Endothelial cell of umbilical vein (primary cell): ENCODE results near the gene RAD51B. TPM values are rescaled to one million over a fixed set of nuclear protein-coding genes. Genes with fewer than 3 reads are reported as not detected.

Experiments
- BruUV-seq: library from RNA; stranded (reverse); fragments of 400-500 nt; replicated peaks from 2 replicates; lab custom pipeline; 2021; lab: Mats Ljungman, UMichigan
- CTCF ChIA-PET: fragments of 300-600, 350-600 bp; sonication (Branson Sonifier 250); formaldehyde crosslinking; loops from one replicate; lab custom pipeline; 2021; ENCODE audit warnings: antibody characterized with exemption, inconsistent platforms; lab: Charles Lee
- POLR2A ChIA-PET: fragments of 300-600, 350-600 bp; sonication (Branson Sonifier 250); formaldehyde crosslinking; loops from one replicate; lab custom pipeline; 2021; ENCODE audit warnings: antibody characterized with exemption, inconsistent platforms; lab: Charles Lee
- DNase-seq: peaks from one replicate; pipeline ENCODE4 v3.0.0-alpha.2; 2011; ENCODE audit warnings: low read depth, low spot score
- FAIRE-seq: peaks from 2 replicates; lab custom pipeline; 2011; peaks lifted over from hg19 to GRCh38; lab: Jason Lieb, UNC
- H2AFZ ChIP-seq: 2 replicates; pipeline ENCODE4 v1.6.0; 2012; ENCODE audit warnings: low read depth, low read length, control low read depth, inconsistent platforms
- H3K27ac ChIP-seq: 2 replicates; pipeline ENCODE4 v1.5.1; 2011; ENCODE audit warnings: low read depth, mild to moderate bottlenecking, control low read depth, low read length, moderate library complexity; ENCODE audit not compliant: insufficient read depth
- H3K27me3 ChIP-seq, 2 experiments: 2 replicates each; pipeline versions ENCODE4 v1.6.0 to v1.6.1; 2011; ENCODE audit warnings: low read length in 2 of 2, mixed read lengths in 1 of 2; ENCODE audit not compliant: control insufficient read depth in 2 of 2, insufficient read depth in 2 of 2
- H3K36me3 ChIP-seq, 2 experiments: 2 replicates in 1 of 2; 3 replicates in 1 of 2; pipeline ENCODE4 v1.5.1; 2011; ENCODE audit warnings: low read length in 2 of 2, mild to moderate bottlenecking in 1 of 2, moderate library complexity in 1 of 2; ENCODE audit not compliant: control insufficient read depth in 2 of 2, insufficient read depth in 2 of 2; ENCODE audit errors: extremely low read depth in 1 of 2
- H3K4me1 ChIP-seq: 3 replicates; pipeline ENCODE4 v1.5.1; 2011; ENCODE audit warnings: mild to moderate bottlenecking, low read length; ENCODE audit not compliant: control insufficient read depth, insufficient read depth; ENCODE audit errors: extremely low read depth
- H3K4me2 ChIP-seq: 2 replicates; pipeline ENCODE4 v1.6.1; 2011; ENCODE audit warnings: low read length, control low read depth, mixed read lengths; ENCODE audit not compliant: insufficient read depth
- H3K4me3 ChIP-seq, 3 experiments: fragments of 200-600 bp in 1 of 3; sonication (generic), shearing (Covaris generic) in 1 of 3; replicated peaks in 1 of 3; 2 replicates each; pipeline ENCODE4 v1.5.1; 2011 to 2016; ENCODE audit warnings: control low read depth in 3 of 3, low read length in 3 of 3, mild to moderate bottlenecking in 2 of 3, inconsistent platforms in 1 of 3, low read depth in 1 of 3, moderate library complexity in 1 of 3; ENCODE audit not compliant: insufficient read depth in 1 of 3
- H3K79me2 ChIP-seq: 2 replicates; pipeline ENCODE4 v1.6.0; 2012; ENCODE audit warnings: low read length, inconsistent platforms; ENCODE audit not compliant: control insufficient read depth, insufficient read depth
- H3K9ac ChIP-seq: replicated peaks from 2 replicates; pipeline ENCODE3; 2011; ENCODE audit warnings: low read length, control low read depth; ENCODE audit not compliant: insufficient read depth; ENCODE audit errors: extremely low read depth
- H3K9me1 ChIP-seq: replicated peaks from 3 replicates; pipeline ENCODE4 v1.6.0; 2011; ENCODE audit warnings: mild to moderate bottlenecking, low read length; ENCODE audit not compliant: control insufficient read depth, insufficient read depth; ENCODE audit errors: extremely low read depth
- H3K9me3 ChIP-seq: replicated peaks from 2 replicates; pipeline ENCODE4 v1.5.1; 2012; ENCODE audit warnings: low read length, inconsistent platforms; ENCODE audit not compliant: control insufficient read depth, insufficient read depth
- H4K20me1 ChIP-seq: replicated peaks from 2 replicates; pipeline ENCODE3; 2011; ENCODE audit warnings: mild to moderate bottlenecking, low read length; ENCODE audit not compliant: control insufficient read depth, insufficient read depth; ENCODE audit errors: extremely low read depth
- CTCF ChIP-seq, 2 donors: IDR thresholded peaks; 1 replicate in 1 of 2; 2 replicates in 1 of 2; pipeline ENCODE4 v1.5.1; 2011; ENCODE audit warnings: low read length in 2 of 2, mild to moderate bottlenecking in 2 of 2, moderate library complexity in 2 of 2, control low read depth in 1 of 2, inconsistent platforms in 1 of 2, low read depth in 1 of 2; ENCODE audit not compliant: insufficient read depth in 1 of 2; ENCODE audit errors: extremely low read depth in 1 of 2
- EZH2 ChIP-seq: IDR thresholded peaks from 2 replicates; pipeline ENCODE4 v1.6.1; 2012; ENCODE audit warnings: borderline replicate concordance, low read depth, mild to moderate bottlenecking, moderate library complexity, low read length, inconsistent platforms; ENCODE audit not compliant: severe bottlenecking
- FOS ChIP-seq: IDR thresholded peaks from 2 replicates; pipeline ENCODE4 v1.6.1; 2011; ENCODE audit warnings: mild to moderate bottlenecking, low read length, moderate library complexity, borderline replicate concordance; ENCODE audit not compliant: insufficient read depth
- GATA2 ChIP-seq: IDR thresholded peaks from 2 replicates; pipeline ENCODE4 v1.7.0; 2011; ENCODE audit warnings: low read depth, mild to moderate bottlenecking, moderate library complexity, mixed read lengths, low read length; ENCODE audit not compliant: insufficient read length, insufficient read depth
- JUN ChIP-seq: IDR thresholded peaks from 2 replicates; pipeline ENCODE4 v1.6.1; 2011; ENCODE audit warnings: borderline replicate concordance, low read depth; ENCODE audit not compliant: insufficient read length, insufficient read depth
- MYC ChIP-seq: IDR thresholded peaks from one replicate; pipeline ENCODE4 v1.6.1; 2011; ENCODE audit warnings: mild to moderate bottlenecking, low read depth, low read length
- POLR2A ChIP-seq: IDR thresholded peaks from 2 replicates; pipeline ENCODE4 v1.6.1; 2012; ENCODE audit warnings: low read depth, mild to moderate bottlenecking, control low read depth, low read length
- POLR2AphosphoS5 ChIP-seq: IDR thresholded peaks from 2 replicates; pipeline ENCODE4 v1.6.1; 2012; ENCODE audit warnings: low read depth, mild to moderate bottlenecking, control low read depth, low read length, moderate library complexity; ENCODE audit not compliant: insufficient read depth
- dilution Hi-C: fragments of 300-500 bp; cut with MboI; formaldehyde crosslinking; loops from one replicate; pipeline ENCODE4 v1.15.0; 2019; ENCODE audit warnings: low sequenced_read_pairs; ENCODE audit not compliant: extremely low pct_ligation_motif_present
- intact Hi-C: fragments of 100-400 bp; cut with micrococcal nuclease; formaldehyde crosslinking; loops from one replicate; pipeline ENCODE4 v1.10.0; 2022
- polyA plus RNA-seq, 4 experiments: library from polyadenylated mRNA; depleted of rRNA in 3 of 4; stranded (reverse) in 3 of 4; unstranded in 1 of 4; fragments of >200 nt; gene quantifications; 2 replicates each; pipeline versions ENCODE4 v1.2.1 to v1.2.3, GENCODE V29; 2011 to 2012; ENCODE audit warnings: missing spikeins in 1 of 4
- total RNA-seq: library from RNA; stranded (reverse); gene quantifications from 2 replicates; pipeline ENCODE4 v1.2.3, GENCODE V29; 2021
- TF ChIP-seq, protein P1 (sequence below): IDR thresholded peaks from 2 replicates; pipeline ENCODE4 v1.6.1; 2011; ENCODE audit not compliant: insufficient read depth, insufficient read length

Gene RAD51B
- total and polyA plus RNA-seq, 2 donors (not counting 3 experiments of a cell fraction or from before 2014, with no cell fraction given) = 3.9 to 19.0 TPM

DNA sequence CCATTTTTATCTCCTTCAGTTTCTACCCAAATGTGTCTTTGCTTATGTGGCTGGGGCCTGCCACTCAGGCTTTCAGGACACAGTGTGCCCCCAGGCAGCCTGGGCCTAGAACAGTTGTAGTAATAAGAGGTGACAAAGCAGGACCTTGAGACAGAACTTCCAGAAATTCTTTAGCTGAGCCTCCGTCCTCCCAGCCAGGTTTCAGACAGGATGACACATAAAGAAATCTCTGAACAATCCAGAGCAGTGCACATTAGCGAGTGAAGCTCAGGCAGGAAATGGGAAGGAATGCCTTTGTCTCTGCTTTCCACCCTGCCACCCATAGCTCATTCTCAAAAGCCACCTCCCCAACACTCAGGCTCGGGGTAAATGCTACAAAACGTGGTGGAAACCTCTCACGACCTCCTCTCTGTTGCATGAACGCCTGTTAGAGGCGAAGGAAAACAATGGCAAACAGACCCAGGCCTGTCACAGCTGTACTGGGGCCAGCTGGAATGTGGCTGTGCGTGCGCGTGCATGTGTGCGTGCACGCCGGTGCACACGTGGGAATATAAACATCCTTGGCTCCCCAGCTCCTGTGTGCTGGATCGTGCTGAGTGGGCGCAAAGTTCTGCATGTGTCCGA lies 686.6 kb downstream of the RAD51B start:
- FAIRE-seq = peak; percentile 90
- no peaks in the 10 kb centered on the region for H3K9me1 ChIP-seq
- peaks cover 11% of the 10 kb centered on the region for H3K4me1 ChIP-seq
- dilution Hi-C loops (no loop called here), intact Hi-C loops (no loop called here)
- peak overlapping the region; percentile 17 for H2AFZ ChIP-seq
- H4K20me1 ChIP-seq = no peaks in the 10 kb centered on the region
- H3K9me3 ChIP-seq = no peaks in the 10 kb centered on the region
- ChIA-PET CTCF (interaction anchor here (0.8 to 2.1 kb wide), 5 partner anchors 11 to 564 kb away, joined by 3 to 6 read pairs (median 3); no protein-coding TSS in a partner anchor), POLR2A (interaction anchor here (0.7 kb wide), 1 partner anchor 51 kb away, joined by 4 read pairs; no protein-coding TSS in a partner anchor)
- no peak overlapping the region for H3K4me2 ChIP-seq
- peak; percentile 48 for DNase-seq
- TF ChIP-seq CTCF (IDR thresholded peaks at IDR 0.05; ENCODE audit: extremely low read depth in 1 of 2, insufficient read depth in 1 of 2, low read depth in 1 of 2, low read length in 2 of 2) (no peak), EZH2 (no peak), POLR2A (no peak), MYC (no peak), POLR2AphosphoS5 (no peak), FOS (no peak), JUN (no peak), GATA2 (no peak)
- TF ChIP-seq, protein P1, sequence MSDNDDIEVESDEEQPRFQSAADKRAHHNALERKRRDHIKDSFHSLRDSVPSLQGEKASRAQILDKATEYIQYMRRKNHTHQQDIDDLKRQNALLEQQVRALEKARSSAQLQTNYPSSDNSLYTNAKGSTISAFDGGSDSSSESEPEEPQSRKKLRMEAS = no peak
- H3K27ac ChIP-seq = peak overlapping the region; percentile 6
- no peaks in the 10 kb centered on the region for H3K36me3 ChIP-seq
- H3K9ac ChIP-seq = no peak overlapping the region
- H3K79me2 ChIP-seq = no peaks in the 10 kb centered on the region
- BruUV-seq = no TSS peak
- H3K4me3 ChIP-seq = no peak overlapping the region
- no peaks in the 10 kb centered on the region for H3K27me3 ChIP-seq
